HepG2 (cell line): ENCODE data around the gene C9orf85. TPM values are rescaled to one million over a fixed set of nuclear protein-coding genes. Genes with fewer than 3 reads are reported as not detected.

Experiments used
- ATAC-seq: fragments of 200-7000 bp; cut with Tn5 transposase; 3 replicates; pipeline ENCODE4 v1.9.1; 2020; ENCODE audit warnings: mild to moderate bottlenecking, moderate library complexity
- BruUV-seq: library from RNA; stranded (reverse); fragments of 400-500 nt; replicated peaks from 2 replicates; lab custom pipeline; 2021; lab: Mats Ljungman, UMichigan
- CTCF ChIA-PET: fragments of 300-600 bp; formaldehyde crosslinking; extraction: SDS; loops from one replicate; lab custom pipeline; 2021; ENCODE audit warnings: low total read pairs, inconsistent platforms, low intra/inter-chr PET ratio; lab: Yijun Ruan, JAX
- POLR2A ChIA-PET: fragments of 350-600 bp; sonication (Branson Sonifier 250); formaldehyde crosslinking; loops from one replicate; lab custom pipeline; 2020; ENCODE audit warnings: antibody characterized with exemption, inconsistent platforms; lab: Yijun Ruan, JAX
- DNase-seq: peaks from one replicate; pipeline ENCODE4 v3.0.0-alpha.2; 2015; ENCODE audit warnings: low spot score
- FAIRE-seq: peaks from 3 replicates; lab custom pipeline; 2011; peaks lifted over from hg19 to GRCh38; lab: Jason Lieb, UNC
- H2AFZ ChIP-seq: one replicate; pipeline ENCODE4 v1.6.1; 2011; ENCODE audit warnings: low read length, inconsistent platforms
- H3K27ac ChIP-seq: fragments of 300-600 bp; 3 replicates; pipeline ENCODE4 v1.8.0; 2011; ENCODE audit warnings: mixed run types, mild to moderate bottlenecking, mixed read lengths, low read length, inconsistent platforms; ENCODE audit not compliant: insufficient read depth; ENCODE audit errors: extremely low read length
- H3K27me3 ChIP-seq, 2 experiments: fragments of 200-600 bp in 1 of 2; 2 replicates in 1 of 2; 3 replicates in 1 of 2; pipeline versions ENCODE4 v1.6.0 to v1.8.0; 2011; ENCODE audit warnings: low read length in 2 of 2, mild to moderate bottlenecking in 2 of 2, moderate library complexity in 2 of 2, inconsistent platforms in 1 of 2; ENCODE audit not compliant: insufficient read depth in 2 of 2, control insufficient read depth in 1 of 2
- H3K36me3 ChIP-seq, 2 experiments: fragments of 200-600 bp in 1 of 2; replicated peaks in 1 of 2; 2 replicates in 1 of 2; 3 replicates in 1 of 2; pipeline versions ENCODE4 v1.5.1 to v1.8.0; 2011; ENCODE audit warnings: low read length in 2 of 2, inconsistent platforms in 1 of 2; ENCODE audit not compliant: insufficient read depth in 2 of 2, control insufficient read depth in 1 of 2
- H3K4me1 ChIP-seq: 2 replicates; pipeline ENCODE4 v1.5.1; 2012; ENCODE audit warnings: low read length, inconsistent platforms; ENCODE audit not compliant: insufficient read depth
- H3K4me2 ChIP-seq: 2 replicates; pipeline ENCODE4 v1.6.0; 2011; ENCODE audit warnings: low read depth, low read length, inconsistent platforms
- H3K4me3 ChIP-seq, 3 experiments: fragments of 200-600 bp in 1 of 3; sonication (generic), shearing (Covaris generic) in 1 of 3; replicated peaks in 1 of 3; 2 replicates each; pipeline ENCODE4 v1.5.1; 2011 to 2016; ENCODE audit warnings: low read length in 3 of 3, inconsistent platforms in 2 of 3, low read depth in 2 of 3, mild to moderate bottlenecking in 2 of 3, control low read depth in 1 of 3, mixed read lengths in 1 of 3; ENCODE audit not compliant: insufficient read depth in 1 of 3
- H3K79me2 ChIP-seq: one replicate; pipeline ENCODE4 v1.6.1; 2011; ENCODE audit warnings: low read length, inconsistent platforms; ENCODE audit not compliant: insufficient read depth
- H3K9ac ChIP-seq: 2 replicates; pipeline ENCODE4 v1.6.0; 2011; ENCODE audit warnings: mild to moderate bottlenecking, low read depth, low read length, inconsistent platforms; ENCODE audit not compliant: insufficient read depth
- H3K9me3 ChIP-seq: 2 replicates; pipeline ENCODE4 v1.5.1; 2012; ENCODE audit warnings: mild to moderate bottlenecking, low read length
- H4K20me1 ChIP-seq: 2 replicates; pipeline ENCODE4 v1.6.0; 2011; ENCODE audit warnings: inconsistent platforms, mild to moderate bottlenecking, low read length, moderate library complexity; ENCODE audit not compliant: insufficient read depth
- AHR ChIP-seq: IDR thresholded peaks from 2 replicates; pipeline ENCODE4 v1.6.1; 2018; ENCODE audit warnings: missing genetic modification reagents, missing compliant biosample characterization
- ZKSCAN5 ChIP-seq: sonication (generic); formaldehyde crosslinking; IDR thresholded peaks from 2 replicates; pipeline ENCODE4 v1.5.1; 2020; ENCODE audit warnings: mild to moderate bottlenecking, missing genetic modification reagents
- ZNF251 ChIP-seq: sonication (generic); formaldehyde crosslinking; IDR thresholded peaks from 2 replicates; pipeline ENCODE4 v1.9.0; 2021; ENCODE audit warnings: mild to moderate bottlenecking, missing genetic modification reagents
- ZNF557 ChIP-seq: sonication (generic); formaldehyde crosslinking; IDR thresholded peaks from 2 replicates; pipeline ENCODE4 v1.4.0; 2020; ENCODE audit warnings: missing genetic modification reagents
- ZNF761 ChIP-seq: sonication (generic); formaldehyde crosslinking; conservative IDR thresholded peaks from 2 replicates; pipeline ENCODE4 v1.4.0; 2020; ENCODE audit warnings: mild to moderate bottlenecking, missing genetic modification reagents
- ZNF782 ChIP-seq: sonication (generic); formaldehyde crosslinking; IDR thresholded peaks from 2 replicates; pipeline ENCODE4 v1.4.0; 2020; ENCODE audit warnings: missing genetic modification reagents, mild to moderate bottlenecking, borderline replicate concordance
- WGBS: methylation state at CpG from one replicate; pipeline ENCODE4 v1.1.6; 2017; ENCODE audit warnings: low lambda C conversion rate; 5-methylcytosine and 5-hydroxymethylcytosine counted together
- in situ Hi-C: cut with HindIII; loops from 2 replicates; pipeline ENCODE4 v1.10.0; 2017; ENCODE audit warnings: low pct_unique_long_range_greater_than_20kb; ENCODE audit not compliant: extremely low pct_ligation_motif_present
- intact Hi-C: fragments of 100-400 bp; cut with micrococcal nuclease; formaldehyde crosslinking; loops from one replicate; pipeline ENCODE4 v1.10.0; 2022; ENCODE audit not compliant: unreplicated experiment
- polyA plus RNA-seq, 8 experiments: library from polyadenylated mRNA; depleted of rRNA in 3 of 8; stranded (reverse) in 7 of 8; unstranded in 1 of 8; fragments of >200 nt; fragmentation: Illumina TruSeq in 4 of 8; extraction: Trizol in 4 of 8; gene quantifications; 2 replicates each; pipeline versions ENCODE4 v1.2.1 to v1.2.3, GENCODE V29; 2011 to 2016; ENCODE audit warnings: low read depth in 4 of 8, missing spikeins in 1 of 8, mixed read lengths in 1 of 8; ENCODE audit not compliant: insufficient read depth in 1 of 8
- total RNA-seq, 5 experiments: library from RNA; depleted of rRNA; stranded (reverse); fragments of >200 nt; fragmentation: Illumina TruSeq; extraction: Trizol; gene quantifications; 2 replicates each; pipeline ENCODE4 v1.2.3, GENCODE V29; 2016; ENCODE audit warnings: low read depth in 1 of 5
- TF ChIP-seq, protein P1 (sequence below): sonication (generic); formaldehyde crosslinking; IDR thresholded peaks from 2 replicates; pipeline ENCODE4 v1.4.0; 2020; ENCODE audit warnings: missing genetic modification reagents
- TF ChIP-seq, protein P2 (sequence below): sonication (generic); formaldehyde crosslinking; IDR thresholded peaks from 2 replicates; pipeline ENCODE4 v1.9.0; 2022; ENCODE audit warnings: low read depth, missing genetic modification reagents
- TF ChIP-seq, protein P3 (sequence below): sonication (generic); formaldehyde crosslinking; IDR thresholded peaks from 2 replicates; pipeline ENCODE4 v1.5.0; 2020; ENCODE audit warnings: missing genetic modification reagents, mild to moderate bottlenecking, borderline replicate concordance
- TF ChIP-seq, protein P4 (sequence below): sonication (generic); formaldehyde crosslinking; IDR thresholded peaks from 2 replicates; pipeline ENCODE4 v1.5.1; 2020; ENCODE audit warnings: mild to moderate bottlenecking, missing genetic modification reagents, borderline replicate concordance

The C9orf85 gene
- total and polyA plus RNA-seq, 2 of the 13 experiments (the other 11 are each of a cell fraction or from before 2014, with no cell fraction given), result 9.9 to 13.9 TPM

DNA sequence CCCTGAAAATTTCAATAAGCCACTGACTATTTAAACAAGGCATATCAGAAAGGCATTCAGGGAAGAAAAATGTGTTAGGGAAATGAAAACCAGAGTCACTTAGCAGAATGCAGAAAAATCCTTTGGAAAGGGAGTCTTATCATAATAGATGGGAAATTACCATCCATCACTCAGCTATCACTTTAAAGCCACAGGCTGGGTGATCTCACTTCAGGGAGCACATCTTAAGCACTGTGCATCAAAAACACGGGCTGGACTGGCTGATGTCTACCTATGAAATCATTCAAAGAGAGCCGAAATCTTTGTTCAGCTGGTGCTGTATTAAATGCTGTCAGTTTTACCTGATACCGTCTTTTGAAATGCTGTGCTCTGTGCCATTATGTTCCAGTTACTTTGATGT is 75.5 kb downstream of the C9orf85 start:
- no peak overlapping the region for H2AFZ ChIP-seq
- no peak for FAIRE-seq
- no TSS peak for BruUV-seq
- H3K9ac ChIP-seq, result no peak overlapping the region
- DNase-seq, result no peak
- H3K4me3 ChIP-seq, result no peak overlapping the region
- ATAC-seq, result no peak
- no peaks in the 10 kb centered on the region for H3K4me1 ChIP-seq
- H3K27ac ChIP-seq, result no peak overlapping the region
- no peaks in the 10 kb centered on the region for H3K27me3 ChIP-seq
- ChIA-PET POLR2A (no interaction called here), CTCF (interaction anchor here (1.9 kb wide), 1 partner anchor 38 kb away, joined by 7 read pairs; no protein-coding TSS in a partner anchor)
- H3K36me3 ChIP-seq, result no peaks in the 10 kb centered on the region
- H3K9me3 ChIP-seq, result no peaks in the 10 kb centered on the region
- in situ Hi-C loops (no loop called here), intact Hi-C loops (no loop called here)
- TF ChIP-seq, protein P1, sequence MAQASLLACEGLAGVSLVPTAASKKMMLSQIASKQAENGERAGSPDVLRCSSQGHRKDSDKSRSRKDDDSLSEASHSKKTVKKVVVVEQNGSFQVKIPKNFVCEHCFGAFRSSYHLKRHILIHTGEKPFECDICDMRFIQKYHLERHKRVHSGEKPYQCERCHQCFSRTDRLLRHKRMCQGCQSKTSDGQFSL, result no peak
- no peak for TF ChIP-seq ZNF761 (CRISPR knock-in tag)
- TF ChIP-seq, protein P2, sequence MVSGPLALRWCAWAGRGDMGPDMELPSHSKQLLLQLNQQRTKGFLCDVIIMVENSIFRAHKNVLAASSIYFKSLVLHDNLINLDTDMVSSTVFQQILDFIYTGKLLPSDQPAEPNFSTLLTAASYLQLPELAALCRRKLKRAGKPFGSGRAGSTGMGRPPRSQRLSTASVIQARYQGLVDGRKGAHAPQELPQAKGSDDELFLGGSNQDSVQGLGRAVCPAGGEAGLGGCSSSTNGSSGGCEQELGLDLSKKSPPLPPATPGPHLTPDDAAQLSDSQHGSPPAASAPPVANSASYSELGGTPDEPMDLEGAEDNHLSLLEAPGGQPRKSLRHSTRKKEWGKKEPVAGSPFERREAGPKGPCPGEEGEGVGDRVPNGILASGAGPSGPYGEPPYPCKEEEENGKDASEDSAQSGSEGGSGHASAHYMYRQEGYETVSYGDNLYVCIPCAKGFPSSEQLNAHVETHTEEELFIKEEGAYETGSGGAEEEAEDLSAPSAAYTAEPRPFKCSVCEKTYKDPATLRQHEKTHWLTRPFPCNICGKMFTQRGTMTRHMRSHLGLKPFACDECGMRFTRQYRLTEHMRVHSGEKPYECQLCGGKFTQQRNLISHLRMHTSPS (CRISPR knock-in tag), result no peak
- no peak for TF ChIP-seq AHR (CRISPR knock-in tag)
- TF ChIP-seq ZNF557, result no peak
- TF ChIP-seq, protein P3, sequence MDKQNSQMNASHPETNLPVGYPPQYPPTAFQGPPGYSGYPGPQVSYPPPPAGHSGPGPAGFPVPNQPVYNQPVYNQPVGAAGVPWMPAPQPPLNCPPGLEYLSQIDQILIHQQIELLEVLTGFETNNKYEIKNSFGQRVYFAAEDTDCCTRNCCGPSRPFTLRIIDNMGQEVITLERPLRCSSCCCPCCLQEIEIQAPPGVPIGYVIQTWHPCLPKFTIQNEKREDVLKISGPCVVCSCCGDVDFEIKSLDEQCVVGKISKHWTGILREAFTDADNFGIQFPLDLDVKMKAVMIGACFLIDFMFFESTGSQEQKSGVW (CRISPR knock-in tag), result no peak
- TF ChIP-seq, protein P4, sequence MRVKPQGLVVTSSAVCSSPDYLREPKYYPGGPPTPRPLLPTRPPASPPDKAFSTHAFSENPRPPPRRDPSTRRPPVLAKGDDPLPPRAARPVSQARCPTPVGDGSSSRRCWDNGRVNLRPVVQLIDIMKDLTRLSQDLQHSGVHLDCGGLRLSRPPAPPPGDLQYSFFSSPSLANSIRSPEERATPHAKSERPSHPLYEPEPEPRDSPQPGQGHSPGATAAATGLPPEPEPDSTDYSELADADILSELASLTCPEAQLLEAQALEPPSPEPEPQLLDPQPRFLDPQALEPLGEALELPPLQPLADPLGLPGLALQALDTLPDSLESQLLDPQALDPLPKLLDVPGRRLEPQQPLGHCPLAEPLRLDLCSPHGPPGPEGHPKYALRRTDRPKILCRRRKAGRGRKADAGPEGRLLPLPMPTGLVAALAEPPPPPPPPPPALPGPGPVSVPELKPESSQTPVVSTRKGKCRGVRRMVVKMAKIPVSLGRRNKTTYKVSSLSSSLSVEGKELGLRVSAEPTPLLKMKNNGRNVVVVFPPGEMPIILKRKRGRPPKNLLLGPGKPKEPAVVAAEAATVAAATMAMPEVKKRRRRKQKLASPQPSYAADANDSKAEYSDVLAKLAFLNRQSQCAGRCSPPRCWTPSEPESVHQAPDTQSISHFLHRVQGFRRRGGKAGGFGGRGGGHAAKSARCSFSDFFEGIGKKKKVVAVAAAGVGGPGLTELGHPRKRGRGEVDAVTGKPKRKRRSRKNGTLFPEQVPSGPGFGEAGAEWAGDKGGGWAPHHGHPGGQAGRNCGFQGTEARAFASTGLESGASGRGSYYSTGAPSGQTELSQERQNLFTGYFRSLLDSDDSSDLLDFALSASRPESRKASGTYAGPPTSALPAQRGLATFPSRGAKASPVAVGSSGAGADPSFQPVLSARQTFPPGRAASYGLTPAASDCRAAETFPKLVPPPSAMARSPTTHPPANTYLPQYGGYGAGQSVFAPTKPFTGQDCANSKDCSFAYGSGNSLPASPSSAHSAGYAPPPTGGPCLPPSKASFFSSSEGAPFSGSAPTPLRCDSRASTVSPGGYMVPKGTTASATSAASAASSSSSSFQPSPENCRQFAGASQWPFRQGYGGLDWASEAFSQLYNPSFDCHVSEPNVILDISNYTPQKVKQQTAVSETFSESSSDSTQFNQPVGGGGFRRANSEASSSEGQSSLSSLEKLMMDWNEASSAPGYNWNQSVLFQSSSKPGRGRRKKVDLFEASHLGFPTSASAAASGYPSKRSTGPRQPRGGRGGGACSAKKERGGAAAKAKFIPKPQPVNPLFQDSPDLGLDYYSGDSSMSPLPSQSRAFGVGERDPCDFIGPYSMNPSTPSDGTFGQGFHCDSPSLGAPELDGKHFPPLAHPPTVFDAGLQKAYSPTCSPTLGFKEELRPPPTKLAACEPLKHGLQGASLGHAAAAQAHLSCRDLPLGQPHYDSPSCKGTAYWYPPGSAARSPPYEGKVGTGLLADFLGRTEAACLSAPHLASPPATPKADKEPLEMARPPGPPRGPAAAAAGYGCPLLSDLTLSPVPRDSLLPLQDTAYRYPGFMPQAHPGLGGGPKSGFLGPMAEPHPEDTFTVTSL, result no peak
- TF ChIP-seq ZNF782, result no peak
- TF ChIP-seq ZNF251 (CRISPR knock-in tag), result no peak
- TF ChIP-seq ZKSCAN5 (CRISPR knock-in tag), result no peak
- H3K4me2 ChIP-seq, result no peak overlapping the region
- 65% methylated on average over 3 of the region's 3 CpGs for WGBS
- H4K20me1 ChIP-seq, result no peaks in the 10 kb centered on the region; the same call in 1 of the 2 replicates
- H3K79me2 ChIP-seq, result no peaks in the 10 kb centered on the region
